GM18520 (cell line): ENCODE data around the gene NCAPG2.
"Not testable (repeated sequence)": the region's sequence is repeated elsewhere in the genome, so short reads cannot be mapped to it uniquely, and the experiment has no call there.

Source experiments
- ATAC-seq: cut with Tn5 transposase; IDR thresholded peaks from one replicate; pipeline ENCODE4 v1.9.1; 2021; ENCODE audit not compliant: unreplicated experiment

NCAPG2 gene

GRCh38 chr7:158676171-158676840, 28.3 kb downstream of the NCAPG2 start:
- ATAC-seq: no peak

- no peak for ATAC-seq
Measured at GRCh38 chr7:158672975-158673374, 31.6 kb downstream of the NCAPG2 start.

GRCh38 chr7:158668086-158668485, 36.5 kb downstream of the NCAPG2 start:
- ATAC-seq: not testable (repeated sequence)

- ATAC-seq: not testable (repeated sequence)
Measured at GRCh38 chr7:158666966-158667678, 37.5 kb downstream of the NCAPG2 start.

GRCh38 chr7:158666401-158666800, 38.2 kb downstream of the NCAPG2 start:
- ATAC-seq: no peak

- ATAC-seq: no peak
Measured at GRCh38 chr7:158664406-158664805, 40.2 kb downstream of the NCAPG2 start.

GRCh38 chr7:158663428-158663741, 41.2 kb downstream of the NCAPG2 start:
- no peak for ATAC-seq

GRCh38 chr7:158662610-158663427, 41.8 kb downstream of the NCAPG2 start:
- no peak for ATAC-seq

GRCh38 chr7:158658475-158658874, 46.1 kb downstream of the NCAPG2 start:
- no peak for ATAC-seq

GRCh38 chr7:158657189-158657746, 47.3 kb downstream of the NCAPG2 start:
- no peak for ATAC-seq

GRCh38 chr7:158655931-158656441, 48.6 kb downstream of the NCAPG2 start:
- peak; percentile 95 for ATAC-seq

- ATAC-seq: no peak
Measured at GRCh38 chr7:158655507-158655906, 49.1 kb downstream of the NCAPG2 start.

GRCh38 chr7:158651968-158652565, 52.5 kb downstream of the NCAPG2 start:
- ATAC-seq: no peak

- ATAC-seq: no peak
Measured at GRCh38 chr7:158650821-158651225, 53.8 kb downstream of the NCAPG2 start.

GRCh38 chr7:158649279-158649678, 55.3 kb downstream of the NCAPG2 start:
- no peak for ATAC-seq

- no peak for ATAC-seq
Measured at GRCh38 chr7:158648787-158649186, 55.8 kb downstream of the NCAPG2 start.

GRCh38 chr7:158648168-158648567, 56.4 kb downstream of the NCAPG2 start:
- ATAC-seq: no peak

- no peak for ATAC-seq
Measured at GRCh38 chr7:158647475-158647792, 57.2 kb downstream of the NCAPG2 start.

- no peak for ATAC-seq
Measured at GRCh38 chr7:158646766-158647474, 57.7 kb downstream of the NCAPG2 start.

GRCh38 chr7:158645842-158646241, 58.8 kb downstream of the NCAPG2 start:
- ATAC-seq: no peak
